DND-41 (cell line): ENCODE data around the gene GPR17.

Experiments
- EZH2 ChIP-seq: IDR thresholded peaks from 3 replicates; pipeline ENCODE4 v1.6.1; 2012; ENCODE audit warnings: borderline replicate concordance, low read depth, mild to moderate bottlenecking, moderate library complexity, low read length, inconsistent platforms; ENCODE audit not compliant: severe bottlenecking
- TF ChIP-seq, protein P1 (sequence below): IDR thresholded peaks from 2 replicates; pipeline ENCODE4 v1.5.1; 2012; ENCODE audit warnings: borderline replicate concordance, low read length, moderate library complexity, mild to moderate bottlenecking; ENCODE audit not compliant: poor library complexity, severe bottlenecking; ENCODE audit errors: extremely low read depth

DNA sequence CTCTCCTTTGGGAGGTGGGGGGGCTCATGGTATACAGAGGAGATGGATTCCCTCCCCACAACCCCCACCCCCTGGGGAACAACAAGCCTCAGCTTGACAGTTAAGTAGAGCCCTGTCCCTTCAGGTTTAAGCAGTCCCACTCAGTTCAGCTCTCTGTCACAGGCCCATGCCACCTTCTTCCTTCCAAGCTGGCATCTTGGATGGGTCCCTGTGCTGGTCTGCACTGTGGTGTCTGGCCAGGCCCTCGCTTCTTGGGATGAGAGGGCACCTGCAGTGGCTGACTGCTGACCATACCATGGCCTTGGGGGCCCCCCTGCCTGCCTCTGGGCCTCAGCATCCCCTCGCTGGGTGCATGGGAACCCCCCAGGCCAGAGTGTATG, 20.4 kb upstream of the GPR17 start:
- TF ChIP-seq EZH2 = no peak
- TF ChIP-seq, protein P1, sequence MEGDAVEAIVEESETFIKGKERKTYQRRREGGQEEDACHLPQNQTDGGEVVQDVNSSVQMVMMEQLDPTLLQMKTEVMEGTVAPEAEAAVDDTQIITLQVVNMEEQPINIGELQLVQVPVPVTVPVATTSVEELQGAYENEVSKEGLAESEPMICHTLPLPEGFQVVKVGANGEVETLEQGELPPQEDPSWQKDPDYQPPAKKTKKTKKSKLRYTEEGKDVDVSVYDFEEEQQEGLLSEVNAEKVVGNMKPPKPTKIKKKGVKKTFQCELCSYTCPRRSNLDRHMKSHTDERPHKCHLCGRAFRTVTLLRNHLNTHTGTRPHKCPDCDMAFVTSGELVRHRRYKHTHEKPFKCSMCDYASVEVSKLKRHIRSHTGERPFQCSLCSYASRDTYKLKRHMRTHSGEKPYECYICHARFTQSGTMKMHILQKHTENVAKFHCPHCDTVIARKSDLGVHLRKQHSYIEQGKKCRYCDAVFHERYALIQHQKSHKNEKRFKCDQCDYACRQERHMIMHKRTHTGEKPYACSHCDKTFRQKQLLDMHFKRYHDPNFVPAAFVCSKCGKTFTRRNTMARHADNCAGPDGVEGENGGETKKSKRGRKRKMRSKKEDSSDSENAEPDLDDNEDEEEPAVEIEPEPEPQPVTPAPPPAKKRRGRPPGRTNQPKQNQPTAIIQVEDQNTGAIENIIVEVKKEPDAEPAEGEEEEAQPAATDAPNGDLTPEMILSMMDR = no peak
